Kidney tubule cell (primary cell): ENCODE results near the gene SPG11.
"Not testable (repeated sequence)": the region's sequence is repeated elsewhere in the genome, so short reads cannot be mapped to it uniquely, and the experiment has no call there.

Experiments used
- DNase-seq: peaks from one replicate; pipeline ENCODE4 v3.0.0-alpha.2; 2018; ENCODE audit warnings: low spot score

SPG11 gene

GRCh38 chr15:44616974-44617373 lies 46.5 kb downstream of the SPG11 start:
- DNase-seq: no peak

- DNase-seq: no peak
Observed at GRCh38 chr15:44606740-44607139, 56.7 kb downstream of the SPG11 start.

DNA sequence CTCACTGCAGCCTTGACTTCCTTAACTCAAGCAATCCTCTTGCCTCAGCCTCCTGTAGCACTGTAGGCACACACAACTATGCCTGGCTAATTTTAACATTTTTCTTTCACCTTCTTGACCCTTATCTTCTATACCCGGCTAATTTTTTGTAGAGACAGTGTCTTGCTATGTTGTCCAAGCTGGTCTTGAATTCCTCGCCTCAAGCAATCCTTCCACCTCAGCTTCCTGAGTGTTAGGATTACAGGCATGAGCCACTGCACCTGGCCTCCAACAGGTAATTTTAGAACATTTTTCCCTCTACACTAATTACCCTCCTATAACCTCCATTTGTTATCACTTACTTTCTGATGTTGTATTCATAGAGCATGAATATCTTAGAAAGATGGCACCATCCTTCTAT lies 60.3 kb downstream of the SPG11 start:
- DNase-seq: no peak

DNA sequence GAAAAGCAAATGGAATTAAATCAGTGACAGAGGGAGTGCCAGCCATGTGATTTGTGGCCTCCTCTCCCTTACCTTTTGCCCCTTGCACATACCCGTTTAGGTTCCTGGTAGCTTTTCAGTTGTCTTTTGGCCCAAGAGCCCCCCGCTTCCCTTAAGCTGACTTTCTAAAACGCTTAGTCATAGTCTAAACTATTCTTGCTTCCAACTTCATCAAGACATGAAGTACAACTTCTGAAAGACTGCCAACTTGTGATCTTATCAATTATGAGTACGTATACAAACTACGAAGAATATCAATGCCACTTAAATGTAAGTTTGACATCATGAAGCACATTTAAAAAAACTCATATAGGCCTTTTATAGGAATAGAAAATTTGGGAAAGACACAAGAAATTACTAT lies 64.6 kb downstream of the SPG11 start:
- no peak for DNase-seq

DNA sequence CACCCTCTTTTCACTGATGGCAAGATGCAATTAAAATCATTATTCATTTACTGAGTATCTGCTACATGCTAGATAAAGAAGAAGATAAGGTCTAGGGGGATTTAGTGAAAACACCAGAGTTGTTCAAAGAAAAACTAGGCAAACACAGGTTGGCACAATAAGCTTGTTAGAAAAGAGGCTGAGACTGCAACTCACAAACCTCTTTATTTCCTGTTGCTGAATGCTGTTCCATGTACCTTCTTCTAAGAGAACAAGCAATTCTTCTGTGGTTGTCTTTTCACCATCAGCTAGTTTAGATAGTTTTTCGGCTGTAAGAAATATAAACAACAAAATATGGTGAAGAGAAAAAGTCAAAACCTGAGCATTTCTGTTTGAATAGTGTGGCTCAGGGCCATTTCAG lies 65.4 kb downstream of the SPG11 start:
- no peak for DNase-seq

DNA sequence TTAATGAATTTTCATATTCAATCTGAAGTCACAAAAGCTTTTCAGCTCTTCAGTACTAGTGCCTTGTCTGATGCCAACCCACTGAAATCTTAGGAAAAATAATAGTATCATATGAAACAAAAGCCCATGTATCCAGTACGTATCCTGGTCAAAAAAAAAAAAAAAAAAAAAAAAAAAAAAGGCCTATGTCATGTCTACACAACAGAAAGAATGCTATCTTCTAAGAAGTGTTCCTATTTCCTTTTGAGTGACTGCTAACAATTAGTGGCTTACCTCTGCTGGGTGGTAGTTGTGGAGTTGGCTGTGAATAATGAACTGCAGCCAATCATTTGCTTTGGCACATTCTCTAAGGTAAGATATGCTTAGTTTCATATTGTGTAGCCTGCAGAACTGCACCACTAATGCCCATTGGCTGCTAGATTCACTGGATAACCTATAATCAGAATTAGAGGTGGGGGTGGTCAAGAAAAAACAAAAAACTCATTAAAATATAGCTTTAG lies 66.9 kb downstream of the SPG11 start:
- DNase-seq: no peak

DNA sequence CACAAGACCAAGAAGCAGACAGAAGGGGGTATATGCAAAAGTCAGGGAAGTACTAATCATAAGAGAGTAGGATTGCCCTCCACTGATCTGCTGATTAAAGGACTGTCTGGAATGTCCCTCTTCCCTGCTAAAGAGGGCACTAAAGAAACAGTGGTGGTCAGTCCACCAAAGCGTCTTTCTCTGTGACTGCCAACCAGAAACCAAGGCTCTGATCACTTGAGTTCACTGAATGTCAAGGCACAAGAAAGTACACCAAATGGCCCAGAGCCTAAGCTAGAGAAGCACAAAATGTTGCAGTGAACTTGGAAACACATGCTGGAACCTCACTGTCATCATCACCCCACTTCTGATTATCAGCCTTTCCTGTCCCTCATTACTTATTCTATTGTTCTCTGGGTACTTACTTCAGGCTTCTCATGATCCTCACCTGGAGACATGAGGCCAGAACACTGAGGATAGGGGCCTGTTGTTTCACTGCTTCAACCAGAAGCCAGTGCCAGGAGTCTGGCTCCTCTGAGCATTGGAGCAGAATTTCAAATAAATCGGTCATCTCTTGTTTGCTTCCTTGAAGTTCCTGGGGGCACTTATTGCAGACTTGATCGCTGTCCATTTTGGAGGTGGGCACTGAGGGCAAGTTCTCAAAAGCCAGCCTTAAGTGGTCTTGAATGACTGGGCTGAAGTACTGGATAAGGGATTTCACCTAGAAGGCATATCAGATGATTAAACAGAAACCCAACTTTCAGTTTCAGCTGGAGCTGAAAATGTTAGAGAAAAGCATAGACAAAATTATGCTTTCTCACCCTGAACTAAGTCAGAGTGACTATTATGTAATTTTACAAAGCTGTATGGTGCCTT lies 67.6 kb downstream of the SPG11 start:
- no peak for DNase-seq

DNA sequence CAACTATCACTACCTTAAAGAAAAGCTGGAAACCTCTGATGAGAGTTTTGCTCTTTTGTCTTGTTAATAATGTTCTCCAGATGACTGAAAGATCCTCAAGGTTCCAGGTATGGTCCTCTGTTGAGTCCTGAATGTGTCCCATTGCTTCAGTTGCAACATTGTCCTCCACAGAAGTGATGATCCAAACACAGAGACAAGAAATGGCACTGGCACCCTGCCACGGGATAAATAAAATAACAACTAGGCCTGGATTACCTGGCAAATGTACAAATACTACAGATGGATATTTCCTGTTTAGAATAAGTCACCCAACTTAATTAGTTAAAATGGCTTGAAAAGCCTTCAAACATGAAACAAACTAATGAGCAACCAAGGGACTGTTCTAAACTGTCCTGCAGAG lies 68.2 kb downstream of the SPG11 start:
- DNase-seq: no peak

- DNase-seq: peak; percentile 45
Observed at GRCh38 chr15:44593042-44593736, 70.3 kb downstream of the SPG11 start.

- no peak for DNase-seq
Observed at GRCh38 chr15:44591326-44591725, 72.1 kb downstream of the SPG11 start.

DNA sequence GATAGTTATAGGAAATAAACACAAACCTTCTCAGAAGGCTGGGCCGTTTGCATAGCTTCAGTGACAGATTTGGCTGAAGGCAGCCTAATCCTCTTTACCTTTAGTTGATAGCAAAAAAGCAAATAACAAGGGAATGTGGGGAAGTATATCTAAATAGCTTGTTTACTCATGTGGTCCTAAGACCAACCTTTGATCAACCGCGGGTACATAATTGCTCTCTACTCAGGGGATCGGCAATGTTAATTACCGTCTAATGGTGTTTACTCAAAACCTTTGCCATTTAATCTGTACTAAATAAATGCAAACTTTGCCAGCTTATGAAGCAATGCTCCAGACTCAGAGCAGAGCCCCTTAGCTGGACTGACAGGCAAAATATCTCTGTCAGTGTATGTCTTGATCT lies 74.9 kb downstream of the SPG11 start:
- DNase-seq: no peak

GRCh38 chr15:44585633-44586032 lies 77.8 kb downstream of the SPG11 start:
- DNase-seq: no peak

- DNase-seq: peak; percentile 40
Observed at GRCh38 chr15:44584162-44584749, 79.2 kb downstream of the SPG11 start.

- no peak for DNase-seq
Observed at GRCh38 chr15:44580105-44580504, 83.4 kb downstream of the SPG11 start.

GRCh38 chr15:44574734-44575133 lies 88.7 kb downstream of the SPG11 start:
- DNase-seq: no peak

GRCh38 chr15:44573386-44573785 lies 90.1 kb downstream of the SPG11 start:
- no peak for DNase-seq

DNA sequence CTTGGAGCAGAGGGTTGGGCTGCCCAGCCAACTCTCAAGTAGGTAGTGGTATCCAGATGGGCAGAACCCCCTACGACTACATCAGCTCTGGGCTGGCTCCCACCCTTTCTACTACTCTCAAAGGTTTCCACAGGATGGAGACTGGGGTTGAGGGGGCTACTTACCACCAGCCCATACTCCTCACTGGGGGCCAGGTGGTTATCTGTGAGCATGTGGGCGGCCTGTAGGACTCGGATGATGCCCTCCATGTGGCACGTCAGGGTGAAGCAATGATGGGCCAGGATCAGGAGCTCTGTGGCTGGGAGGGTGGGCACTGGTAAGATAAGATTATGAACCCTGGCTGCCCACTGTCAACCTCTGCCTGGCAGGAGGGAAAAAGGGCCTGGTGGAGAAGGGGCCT lies 93.1 kb downstream of the SPG11 start:
- DNase-seq: no peak

DNA sequence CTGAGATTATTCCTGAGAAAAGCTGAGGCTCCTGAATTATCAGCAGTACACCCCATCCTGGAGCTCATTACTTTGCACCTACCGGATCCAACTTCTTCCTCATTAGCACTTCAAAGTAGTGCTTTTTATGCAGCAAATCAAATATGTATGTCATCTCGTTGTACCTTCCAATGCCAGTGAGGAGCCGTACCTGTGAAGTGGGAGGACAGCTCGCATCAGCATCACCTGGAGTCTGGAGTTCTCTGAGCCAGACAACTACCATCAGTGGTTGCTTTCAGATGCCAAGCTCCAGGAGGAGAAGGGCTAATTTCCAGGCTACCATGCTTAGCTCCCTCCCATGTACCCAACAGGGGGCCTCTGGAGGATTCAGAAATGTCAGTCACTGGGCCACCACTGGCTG lies 94.1 kb downstream of the SPG11 start:
- DNase-seq: no peak

DNA sequence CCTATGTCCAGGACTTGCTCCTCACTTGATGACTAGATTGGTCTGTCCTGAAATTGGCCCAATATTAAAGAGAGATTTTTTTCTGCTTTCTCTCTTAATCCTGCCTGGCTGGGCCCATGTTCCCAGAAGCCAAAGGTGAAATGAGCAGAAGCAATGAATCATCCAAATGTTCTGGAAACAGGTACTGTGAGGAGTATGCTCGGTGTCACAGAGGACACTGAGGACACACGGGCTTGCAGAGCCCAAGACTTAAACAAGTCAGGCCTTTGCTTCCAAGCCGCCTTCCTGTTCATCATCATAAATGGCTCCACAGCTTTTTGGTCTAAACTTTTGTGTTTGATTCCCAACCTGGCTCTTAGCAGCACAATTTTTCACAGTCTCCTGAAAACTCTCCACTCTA lies 95.1 kb downstream of the SPG11 start:
- DNase-seq: no peak

DNA sequence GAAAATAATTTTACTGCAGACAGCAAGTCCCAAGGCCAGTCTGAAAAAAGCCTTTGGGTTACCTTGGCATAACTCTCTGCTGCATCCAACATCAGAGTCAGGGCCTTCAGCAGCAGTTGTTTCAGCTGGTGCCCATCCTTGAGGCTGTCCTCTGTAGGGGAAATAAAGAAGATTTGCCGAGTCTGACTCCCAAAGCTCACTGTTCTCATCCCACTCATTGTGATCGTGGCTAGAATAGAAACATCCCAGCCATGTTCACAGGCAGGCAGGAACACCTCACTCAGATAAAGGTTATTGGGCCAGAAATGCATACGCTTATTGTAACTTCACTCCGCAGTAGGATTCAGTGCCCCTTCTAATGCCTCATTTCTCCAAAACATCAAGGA lies 97.3 kb downstream of the SPG11 start:
- no peak for DNase-seq

GRCh38 chr15:44565387-44566154 lies 97.9 kb downstream of the SPG11 start:
- DNase-seq: no peak

DNA sequence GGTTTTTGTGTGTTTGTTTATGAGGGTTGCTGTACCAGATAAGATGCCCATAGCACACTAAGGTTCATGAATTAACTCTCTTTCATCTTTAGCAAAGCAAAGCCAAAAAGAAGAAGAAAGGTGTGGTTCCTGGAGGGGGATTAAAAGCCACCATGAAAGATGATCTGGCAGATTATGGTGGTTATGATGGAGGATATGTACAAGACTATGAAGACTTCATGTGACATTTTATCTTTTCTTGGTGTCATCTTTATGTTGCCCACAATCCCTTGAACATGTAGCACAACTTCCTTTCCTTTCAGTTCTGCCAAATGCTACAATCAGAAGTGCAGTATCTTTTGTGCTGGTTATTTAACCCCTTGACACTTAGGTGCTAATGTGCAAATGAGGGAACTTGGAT lies 102.5 kb downstream of the SPG11 start:
- DNase-seq: not testable (repeated sequence)
